ENCODE measurements around the gene IQCK.

IQCK gene

DNA sequence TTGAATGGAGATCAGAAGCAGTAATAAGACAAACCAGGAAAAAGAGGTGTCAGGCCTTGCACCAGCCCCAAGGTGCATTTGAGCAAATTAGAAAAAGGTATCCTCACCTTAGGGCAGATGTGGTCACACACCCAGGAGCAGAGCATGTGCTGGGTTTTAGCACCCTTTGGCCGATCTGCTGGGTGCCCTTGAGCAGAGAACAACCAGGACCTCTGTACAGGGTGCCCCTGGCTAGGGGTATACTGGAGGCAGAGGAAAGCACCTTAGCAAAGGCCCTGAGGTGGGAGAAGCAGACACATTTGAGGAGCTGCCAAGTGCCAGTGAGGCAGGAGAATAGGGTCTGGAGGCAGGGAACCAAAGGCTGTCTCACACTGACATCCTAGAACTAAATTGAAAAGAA is 67.0 kb downstream of the IQCK start:
- TF ChIP-seq TAF1 (IDR thresholded peaks at IDR 0.05; ENCODE audit: low read depth) = no peak

DNA sequence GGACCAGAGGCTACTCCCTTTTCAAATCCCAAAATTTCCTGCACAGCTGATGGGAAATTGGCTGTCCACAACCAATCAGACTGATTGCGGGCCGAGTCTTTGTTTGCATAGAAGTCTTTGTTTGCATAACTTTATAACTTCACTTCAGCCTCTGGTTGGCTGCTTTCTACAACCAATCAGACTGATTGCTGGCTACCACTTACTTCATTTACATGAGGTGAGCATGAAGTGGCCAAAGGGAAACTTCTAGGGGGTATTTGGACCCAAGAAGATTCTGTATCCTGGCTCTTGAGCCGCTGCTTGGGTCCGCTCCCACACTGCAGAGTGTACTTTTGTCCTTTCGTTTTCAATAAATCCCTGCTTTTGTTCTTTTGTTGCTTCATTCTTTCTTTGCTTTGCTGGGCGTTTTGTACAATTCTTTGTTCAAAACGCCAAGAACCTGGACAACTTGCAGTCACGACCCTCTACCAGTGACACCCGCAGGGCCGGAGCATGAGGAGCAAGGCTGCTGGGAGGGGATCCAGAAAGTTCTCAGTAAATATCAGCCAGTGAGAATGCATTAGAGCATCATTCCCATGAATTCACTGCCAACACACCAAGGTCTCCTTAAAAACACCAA is 67.5 kb downstream of the IQCK start:
- TF ChIP-seq RAD21 (IDR thresholded peaks at IDR 0.05; ENCODE audit: low read depth) (no peak), MAX (IDR thresholded peaks at IDR 0.05) (no peak), CREB1 (IDR thresholded peaks at IDR 0.05; ENCODE audit: low read depth) (no peak), REST (IDR thresholded peaks at IDR 0.05; ENCODE audit: low read depth) (no peak), FOXM1 (IDR thresholded peaks at IDR 0.05; ENCODE audit: borderline replicate concordance, low read depth) (no peak), EGR1 (IDR thresholded peaks at IDR 0.05) (no peak), NFIC (IDR thresholded peaks at IDR 0.05) (no peak), USF1 (IDR thresholded peaks at IDR 0.05) (no peak), TCF12 (IDR thresholded peaks at IDR 0.05; ENCODE audit: low read depth) (no peak), TEAD4 (IDR thresholded peaks at IDR 0.05) (no peak)

DNA sequence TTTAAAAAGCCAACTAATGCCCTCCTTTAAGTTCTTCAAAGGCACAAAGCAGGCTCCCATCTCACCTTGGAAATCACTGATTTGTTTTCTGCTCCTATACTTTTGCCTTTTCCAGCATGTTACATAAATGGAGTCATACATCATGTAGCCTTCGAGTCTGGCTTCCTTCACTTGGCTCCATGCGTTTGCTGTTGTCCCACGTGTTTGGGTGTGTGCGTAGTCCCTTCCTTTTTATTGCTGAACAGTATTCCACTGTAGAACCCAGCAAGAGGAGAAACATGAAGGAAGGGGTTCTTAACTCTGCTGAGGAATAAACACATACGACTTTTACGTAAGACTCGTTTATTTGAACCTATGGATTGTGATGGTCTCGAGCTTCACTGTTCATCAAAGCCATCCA is 84.5 kb downstream of the IQCK start:
- no peak for TF ChIP-seq ZBTB7A (IDR thresholded peaks at IDR 0.05; ENCODE audit: low read depth)
- no peak for TF ChIP-seq EGR1 (IDR thresholded peaks at IDR 0.05)
- TF ChIP-seq EP300 (IDR thresholded peaks at IDR 0.05; ENCODE audit: borderline replicate concordance) = no peak
- TF ChIP-seq MAX (IDR thresholded peaks at IDR 0.05) = no peak
- no peak for TF ChIP-seq REST (IDR thresholded peaks at IDR 0.05; ENCODE audit: low read depth)
- TF ChIP-seq TEAD4 (IDR thresholded peaks at IDR 0.05) = no peak
- no peak for TF ChIP-seq RAD21 (IDR thresholded peaks at IDR 0.05; ENCODE audit: low read depth)
- no peak for TF ChIP-seq CEBPB (IDR thresholded peaks at IDR 0.05)
- no peak for TF ChIP-seq USF1 (IDR thresholded peaks at IDR 0.05)
- TF ChIP-seq TCF12 (IDR thresholded peaks at IDR 0.05; ENCODE audit: low read depth) = no peak
- no peak for TF ChIP-seq CREB1 (IDR thresholded peaks at IDR 0.05; ENCODE audit: low read depth)
- no peak for TF ChIP-seq YY1 (IDR thresholded peaks at IDR 0.05; ENCODE audit: low read depth)
- TF ChIP-seq TAF1 (IDR thresholded peaks at IDR 0.05; ENCODE audit: low read depth) = no peak
- no peak for TF ChIP-seq FOXM1 (IDR thresholded peaks at IDR 0.05; ENCODE audit: borderline replicate concordance, low read depth)
- TF ChIP-seq NFIC (IDR thresholded peaks at IDR 0.05) = no peak

GRCh38 chr16:19804538-19805323 is 86.7 kb downstream of the IQCK start:
- no peak for TF ChIP-seq EP300 (IDR thresholded peaks at IDR 0.05; ENCODE audit: borderline replicate concordance)
- TF ChIP-seq TAF1 (IDR thresholded peaks at IDR 0.05; ENCODE audit: low read depth) = no peak
- TF ChIP-seq TCF12 (IDR thresholded peaks at IDR 0.05; ENCODE audit: low read depth) = peak; percentile 78; the same call in 1 of the 2 replicates
- TF ChIP-seq CREB1 (IDR thresholded peaks at IDR 0.05; ENCODE audit: low read depth) = no peak
- TF ChIP-seq ZBTB7A (IDR thresholded peaks at IDR 0.05; ENCODE audit: low read depth) = no peak
- TF ChIP-seq FOXM1 (IDR thresholded peaks at IDR 0.05; ENCODE audit: borderline replicate concordance, low read depth) = peak; percentile 63; the same call in 1 of the 2 replicates
- TF ChIP-seq RAD21 (IDR thresholded peaks at IDR 0.05; ENCODE audit: low read depth) = no peak
- no peak for TF ChIP-seq USF1 (IDR thresholded peaks at IDR 0.05)
- TF ChIP-seq TEAD4 (IDR thresholded peaks at IDR 0.05) = 0 out of 2 replicates have a peak, but pooled peaks have one; percentile 24
- TF ChIP-seq CEBPB (IDR thresholded peaks at IDR 0.05) = no peak
- TF ChIP-seq REST (IDR thresholded peaks at IDR 0.05; ENCODE audit: low read depth) = no peak
- no peak for TF ChIP-seq EGR1 (IDR thresholded peaks at IDR 0.05)
- TF ChIP-seq NFIC (IDR thresholded peaks at IDR 0.05) = peak; percentile 74
- no peak for TF ChIP-seq MAX (IDR thresholded peaks at IDR 0.05)
- no peak for TF ChIP-seq YY1 (IDR thresholded peaks at IDR 0.05; ENCODE audit: low read depth)

All from Ishikawa (cell line).